ENCODE results near the gene CSNK2A1. TPM values are rescaled to one million over a fixed set of nuclear protein-coding genes. Genes with fewer than 3 reads are reported as not detected.

CSNK2A1 gene
- total and polyA plus RNA-seq, 3 donors from 2014 or later: 143 to 192 (median 172) TPM

- no peak overlapping the region for H3K27ac ChIP-seq
- no peaks in the 10 kb centered on the region for H3K9me3 ChIP-seq
- no peak overlapping the region for H3K4me3 ChIP-seq
- no peak for DNase-seq
- H3K36me3 ChIP-seq (ENCODE audit: low read depth, missing control alignments): no peaks in the 10 kb centered on the region
- WGBS, 2 donors: 84 to 86% methylated on average over 6 of the region's 6 CpGs
- H3K4me1 ChIP-seq: no peaks in the 10 kb centered on the region
- H3K27me3 ChIP-seq: no peaks in the 10 kb centered on the region
- TF ChIP-seq, protein P1, sequence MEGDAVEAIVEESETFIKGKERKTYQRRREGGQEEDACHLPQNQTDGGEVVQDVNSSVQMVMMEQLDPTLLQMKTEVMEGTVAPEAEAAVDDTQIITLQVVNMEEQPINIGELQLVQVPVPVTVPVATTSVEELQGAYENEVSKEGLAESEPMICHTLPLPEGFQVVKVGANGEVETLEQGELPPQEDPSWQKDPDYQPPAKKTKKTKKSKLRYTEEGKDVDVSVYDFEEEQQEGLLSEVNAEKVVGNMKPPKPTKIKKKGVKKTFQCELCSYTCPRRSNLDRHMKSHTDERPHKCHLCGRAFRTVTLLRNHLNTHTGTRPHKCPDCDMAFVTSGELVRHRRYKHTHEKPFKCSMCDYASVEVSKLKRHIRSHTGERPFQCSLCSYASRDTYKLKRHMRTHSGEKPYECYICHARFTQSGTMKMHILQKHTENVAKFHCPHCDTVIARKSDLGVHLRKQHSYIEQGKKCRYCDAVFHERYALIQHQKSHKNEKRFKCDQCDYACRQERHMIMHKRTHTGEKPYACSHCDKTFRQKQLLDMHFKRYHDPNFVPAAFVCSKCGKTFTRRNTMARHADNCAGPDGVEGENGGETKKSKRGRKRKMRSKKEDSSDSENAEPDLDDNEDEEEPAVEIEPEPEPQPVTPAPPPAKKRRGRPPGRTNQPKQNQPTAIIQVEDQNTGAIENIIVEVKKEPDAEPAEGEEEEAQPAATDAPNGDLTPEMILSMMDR (IDR thresholded peaks at IDR 0.05): no peak
- TF ChIP-seq POLR2A (IDR thresholded peaks at IDR 0.05): no peak
- intact Hi-C loops (cut with DNase I; ENCODE audit: low total_unique reads): no loop called here
These were observed 67.9 kb downstream of the CSNK2A1 start for GRCh38 chr20:475463-476357.

- H3K27ac ChIP-seq: no peak overlapping the region
- H3K27me3 ChIP-seq: no peaks in the 10 kb centered on the region
- no peaks in the 10 kb centered on the region for H3K4me1 ChIP-seq
- no peak for DNase-seq
- no peaks in the 10 kb centered on the region for H3K36me3 ChIP-seq (ENCODE audit: low read depth, missing control alignments)
- TF ChIP-seq, protein P1 (IDR thresholded peaks at IDR 0.05): no peak
- TF ChIP-seq POLR2A (IDR thresholded peaks at IDR 0.05): no peak
- no peak overlapping the region for H3K4me3 ChIP-seq
- WGBS, 2 donors: 97 to 98% methylated on average over 2 of the region's 2 CpGs
- intact Hi-C loops (cut with DNase I; ENCODE audit: low total_unique reads): no loop called here
- no peaks in the 10 kb centered on the region for H3K9me3 ChIP-seq
These were observed 69.0 kb downstream of the CSNK2A1 start for GRCh38 chr20:474581-474980.

DNA sequence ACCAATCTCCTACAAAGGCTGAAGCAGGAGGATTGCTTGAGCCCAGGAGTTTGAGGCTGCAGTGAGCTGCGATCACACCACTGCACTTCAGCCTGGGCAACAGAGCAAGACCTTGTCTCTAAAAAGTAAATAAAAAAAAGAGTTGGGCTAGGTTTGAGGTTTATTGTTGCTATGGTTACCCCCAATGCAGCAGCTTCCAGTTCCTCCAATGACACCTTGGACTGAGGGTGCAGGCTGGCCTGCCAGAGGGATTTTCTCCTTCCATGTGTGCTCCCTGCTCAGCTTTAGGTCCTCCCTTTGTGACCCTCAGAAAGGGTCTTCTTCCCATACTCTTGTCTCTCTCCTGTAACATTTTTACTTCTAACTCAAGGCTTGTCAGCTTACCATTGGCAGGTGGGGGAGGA lies 70.7 kb downstream of the CSNK2A1 start:
- H3K4me3 ChIP-seq: no peak overlapping the region
- intact Hi-C loops (cut with DNase I; ENCODE audit: low total_unique reads): no loop called here
- H3K9me3 ChIP-seq: no peaks in the 10 kb centered on the region
- DNase-seq: no peak
- H3K4me1 ChIP-seq: no peaks in the 10 kb centered on the region
- H3K27ac ChIP-seq: no peak overlapping the region
- WGBS, 2 donors: 90 to 100% methylated on average over 1 of the region's 1 CpG
- H3K36me3 ChIP-seq (ENCODE audit: low read depth, missing control alignments): no peaks in the 10 kb centered on the region
- TF ChIP-seq, protein P1 (IDR thresholded peaks at IDR 0.05): no peak
- TF ChIP-seq POLR2A (IDR thresholded peaks at IDR 0.05): no peak
- H3K27me3 ChIP-seq: no peaks in the 10 kb centered on the region

DNA sequence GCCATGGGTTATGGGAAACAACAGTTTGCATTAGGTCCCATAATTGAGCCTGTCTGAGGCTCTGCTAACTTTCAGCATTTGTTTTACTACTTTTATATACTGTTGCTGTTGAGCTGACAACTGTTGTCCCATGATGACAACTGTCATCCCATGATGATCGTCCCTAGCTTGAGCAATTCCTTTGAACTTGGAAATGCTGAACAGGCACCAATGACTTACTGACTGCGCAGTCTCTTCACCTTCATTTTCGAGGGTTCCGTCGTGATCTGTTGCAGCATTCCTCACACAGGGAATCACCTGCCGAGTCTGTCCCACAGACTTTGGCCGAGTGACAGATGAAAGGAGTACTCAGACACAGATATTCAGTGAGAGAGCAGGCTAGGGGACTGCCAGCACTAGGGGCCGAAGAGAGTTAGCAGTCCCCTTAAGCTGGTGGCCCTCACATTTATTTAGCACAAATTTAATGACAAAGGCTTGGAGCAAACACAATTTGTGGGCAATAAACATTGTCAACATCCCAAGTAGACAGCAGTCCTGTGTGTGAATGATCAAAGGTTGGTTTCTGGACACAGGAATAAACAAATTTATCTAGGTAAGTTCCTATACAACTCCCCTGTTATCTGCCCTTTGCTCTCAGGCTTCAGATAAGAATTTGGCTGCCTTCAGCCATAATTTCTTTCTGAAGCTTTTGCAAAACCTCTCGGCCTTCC lies 71.3 kb downstream of the CSNK2A1 start:
- intact Hi-C loops (cut with DNase I; ENCODE audit: low total_unique reads): no loop called here
- H3K4me3 ChIP-seq: no peak overlapping the region
- no peaks in the 10 kb centered on the region for H3K27me3 ChIP-seq
- no peak overlapping the region for H3K27ac ChIP-seq
- no peaks in the 10 kb centered on the region for H3K4me1 ChIP-seq
- H3K9me3 ChIP-seq: no peaks in the 10 kb centered on the region
- TF ChIP-seq, protein P1 (IDR thresholded peaks at IDR 0.05): no peak
- TF ChIP-seq POLR2A (IDR thresholded peaks at IDR 0.05): no peak
- 83 to 93% methylated on average over 9 of the region's 9 CpGs for WGBS, 2 donors
- DNase-seq: no peak
- H3K36me3 ChIP-seq (ENCODE audit: low read depth, missing control alignments): no peaks in the 10 kb centered on the region

Measured in testis (tissue), 3 donors.